ENCODE results near the gene SLC22A14.
"Not testable (repeated sequence)": the region's sequence is repeated elsewhere in the genome, so short reads cannot be mapped to it uniquely, and the experiment has no call there.

The SLC22A14 gene

DNA sequence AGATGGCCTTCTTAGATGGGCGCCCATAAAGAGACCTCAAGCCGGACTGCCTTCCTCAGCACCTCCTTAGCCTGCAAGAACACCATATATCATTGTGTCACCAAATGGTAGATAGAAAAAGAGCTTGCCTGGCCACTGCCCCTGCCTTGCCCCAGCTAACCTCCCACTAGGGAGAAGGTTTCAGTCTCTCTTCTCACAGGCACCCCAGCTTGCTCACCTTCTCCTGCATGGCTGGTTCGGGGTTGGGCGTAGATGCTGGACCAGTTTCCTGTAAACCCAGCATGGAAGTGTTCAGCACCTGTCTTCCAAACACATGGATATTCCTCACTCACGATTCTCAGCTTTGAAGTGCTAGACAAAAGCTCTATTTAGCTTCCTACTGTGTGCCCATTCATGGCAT lies 3.3 kb upstream of the SLC22A14 start:
- Mint-ChIP-seq H3K9me3 (no peaks in the 10 kb centered on the region), H3K4me3 (no peak overlapping the region), H3K27me3 (ENCODE audit: low read depth) (no peaks in the 10 kb centered on the region), H3K27ac (no peak overlapping the region), H3K4me1 (ENCODE audit: low read depth) (no peaks in the 10 kb centered on the region), H3K36me3 (ENCODE audit: low read depth) (peaks cover 3% of the 10 kb centered on the region)
- DNase-seq (ENCODE audit: low spot score): no peak

DNA sequence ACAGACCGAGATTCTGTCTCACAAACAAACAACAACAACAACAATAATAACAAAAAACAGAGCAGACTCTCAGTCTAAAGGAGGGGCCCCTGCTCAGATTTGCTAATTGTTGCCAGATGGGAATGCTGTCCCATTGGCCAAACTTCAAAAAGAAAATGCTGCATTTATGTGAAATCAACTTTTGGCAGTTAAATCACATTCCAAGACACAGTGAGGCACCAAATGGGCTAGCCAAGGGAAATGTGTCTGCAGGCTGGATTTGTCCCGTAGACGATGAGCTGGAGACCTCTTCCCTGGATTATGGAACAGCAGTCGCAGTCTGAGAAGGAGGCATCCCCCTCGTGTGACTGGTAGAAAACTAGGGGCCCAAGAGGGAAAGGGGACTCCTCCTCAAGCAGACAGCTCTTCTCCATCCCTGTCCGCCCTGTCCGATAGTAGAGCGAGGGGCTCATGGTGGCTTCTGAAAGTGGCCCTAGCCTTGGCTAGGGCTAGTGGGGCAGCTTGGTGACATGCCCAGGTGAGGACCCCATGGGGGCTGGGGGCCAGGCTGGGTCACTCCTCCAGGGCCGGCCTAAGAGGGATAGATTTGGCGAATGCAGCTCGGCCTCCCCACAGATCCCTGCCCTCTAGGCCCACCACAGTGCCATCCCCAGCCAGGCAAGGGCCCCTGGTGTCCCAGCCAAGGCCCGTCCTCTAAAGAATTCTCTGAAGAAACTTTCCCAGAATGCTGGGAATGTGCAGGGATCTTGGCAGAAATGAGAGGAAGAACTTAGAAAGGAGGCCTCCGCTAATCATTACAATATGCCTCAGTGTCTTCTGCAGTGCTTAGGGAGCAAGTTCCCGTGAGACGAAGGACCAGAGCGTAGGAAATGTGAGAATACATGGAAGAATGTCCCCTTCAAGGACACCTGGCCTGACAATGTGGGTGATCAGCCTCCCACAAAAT lies 2.0 kb downstream of the SLC22A14 start:
- Mint-ChIP-seq H3K4me1 (ENCODE audit: low read depth) (no peaks in the 10 kb centered on the region), H3K4me3 (no peak overlapping the region), H3K36me3 (ENCODE audit: low read depth) (no peaks in the 10 kb centered on the region), H3K27ac (no peak overlapping the region), H3K27me3 (ENCODE audit: low read depth) (peaks cover 4% of the 10 kb centered on the region), H3K9me3 (no peaks in the 10 kb centered on the region)
- no peak for DNase-seq (ENCODE audit: low spot score)

DNA sequence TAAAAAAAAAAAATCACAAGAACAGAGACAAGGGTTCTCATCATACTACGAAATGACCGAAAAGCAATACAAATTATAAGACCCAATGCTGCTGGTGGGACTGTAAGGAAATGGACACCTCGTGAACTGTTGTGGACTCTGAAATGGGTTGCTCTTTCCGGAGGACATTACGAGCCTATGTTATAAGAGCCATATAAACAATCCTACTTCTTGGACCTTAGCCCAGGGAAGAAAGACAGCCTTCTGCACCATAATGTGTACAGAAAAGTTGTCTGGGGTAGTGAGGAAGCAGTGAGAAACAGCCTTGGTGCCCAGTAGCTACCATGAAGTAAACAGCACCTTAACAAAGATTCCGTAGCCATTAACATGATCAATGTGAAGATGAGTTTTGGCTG lies 2.7 kb downstream of the SLC22A14 start:
- peaks cover 7% of the 10 kb centered on the region for H3K27me3 Mint-ChIP-seq (ENCODE audit: low read depth)
- H3K36me3 Mint-ChIP-seq (ENCODE audit: low read depth): no peaks in the 10 kb centered on the region
- no peak overlapping the region for H3K4me3 Mint-ChIP-seq
- no peak for DNase-seq (ENCODE audit: low spot score)
- no peaks in the 10 kb centered on the region for H3K4me1 Mint-ChIP-seq (ENCODE audit: low read depth)
- H3K27ac Mint-ChIP-seq: no peak overlapping the region
- no peaks in the 10 kb centered on the region for H3K9me3 Mint-ChIP-seq

DNA sequence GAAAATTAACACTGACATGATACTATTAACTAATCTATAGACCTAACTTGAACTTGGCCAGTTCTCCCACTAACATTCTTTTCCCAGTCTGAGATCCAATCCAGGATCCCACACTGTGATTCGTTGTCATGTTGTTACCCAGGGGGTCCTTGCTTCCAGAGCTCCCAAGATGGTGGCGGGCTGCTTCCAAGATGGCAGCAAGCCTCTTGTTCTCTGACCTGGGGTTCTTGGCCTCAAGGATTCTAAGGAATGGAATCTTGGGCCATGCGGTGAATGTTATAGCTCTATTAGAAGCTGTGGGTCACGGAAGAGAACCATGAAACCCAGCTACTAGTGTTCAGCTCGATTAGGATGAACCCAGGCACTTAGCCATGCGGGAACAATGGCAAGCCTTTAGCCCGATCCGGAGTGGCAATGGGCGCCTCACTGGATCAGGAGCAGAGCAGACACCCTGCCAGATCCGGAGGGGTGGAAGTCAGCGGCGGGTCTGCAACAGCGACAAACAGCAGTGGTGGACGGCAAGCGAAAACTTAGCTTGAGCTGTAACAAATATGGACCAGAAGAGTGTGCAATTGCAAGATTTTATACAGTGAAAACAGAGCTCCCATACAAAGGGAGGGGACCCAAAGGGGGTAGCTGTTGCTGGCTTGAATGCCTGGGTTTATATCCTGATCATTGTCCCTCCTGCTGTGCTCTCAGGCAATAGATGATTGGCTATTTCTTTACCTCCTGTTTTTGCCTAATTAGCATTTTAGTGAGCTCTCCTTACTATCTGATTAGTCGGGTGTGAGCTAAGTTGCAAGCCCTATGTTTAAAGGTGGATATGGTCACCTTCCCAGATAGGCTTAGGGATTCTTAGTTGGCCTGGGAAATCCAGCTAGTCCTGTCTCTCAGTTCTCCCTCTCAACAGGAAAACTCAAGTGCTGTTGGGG lies 7.5 kb downstream of the SLC22A14 start:
- H3K27ac Mint-ChIP-seq; H3K36me3 Mint-ChIP-seq (ENCODE audit: low read depth): not testable (repeated sequence)

DNA sequence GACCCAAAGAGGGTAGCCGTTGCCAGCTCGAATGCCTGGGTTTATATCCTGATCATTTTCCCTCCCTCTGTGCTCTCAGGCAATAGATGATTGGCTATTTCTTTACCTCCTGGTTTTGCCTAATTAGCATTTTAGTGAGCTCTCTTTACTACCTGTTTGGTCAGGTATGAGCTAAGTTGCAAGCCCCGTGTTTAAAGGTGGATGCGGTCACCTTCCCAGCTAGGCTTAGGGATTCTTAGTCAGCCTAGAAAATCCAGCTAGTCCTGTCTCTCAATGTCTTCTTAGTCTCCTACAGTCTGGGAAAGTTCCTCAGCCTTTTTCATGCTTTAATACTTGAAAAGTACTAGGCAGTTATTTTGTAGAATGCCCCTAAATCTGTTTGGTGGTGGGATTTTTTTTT lies 15.0 kb downstream of the SLC22A14 start:
- H3K27me3 Mint-ChIP-seq (ENCODE audit: low read depth): peaks cover 22% of the 10 kb centered on the region
- H3K4me3 Mint-ChIP-seq; H3K9me3 Mint-ChIP-seq; H3K4me1 Mint-ChIP-seq (ENCODE audit: low read depth); DNase-seq (ENCODE audit: low spot score); H3K36me3 Mint-ChIP-seq (ENCODE audit: low read depth); H3K27ac Mint-ChIP-seq: not testable (repeated sequence)

More for the DNA sequence above, 7.5 kb downstream of the SLC22A14 start:
- DNase-seq (ENCODE audit: low spot score); H3K9me3 Mint-ChIP-seq; H3K27me3 Mint-ChIP-seq (ENCODE audit: low read depth); H3K4me3 Mint-ChIP-seq; H3K4me1 Mint-ChIP-seq (ENCODE audit: low read depth): not testable (repeated sequence)

DNA sequence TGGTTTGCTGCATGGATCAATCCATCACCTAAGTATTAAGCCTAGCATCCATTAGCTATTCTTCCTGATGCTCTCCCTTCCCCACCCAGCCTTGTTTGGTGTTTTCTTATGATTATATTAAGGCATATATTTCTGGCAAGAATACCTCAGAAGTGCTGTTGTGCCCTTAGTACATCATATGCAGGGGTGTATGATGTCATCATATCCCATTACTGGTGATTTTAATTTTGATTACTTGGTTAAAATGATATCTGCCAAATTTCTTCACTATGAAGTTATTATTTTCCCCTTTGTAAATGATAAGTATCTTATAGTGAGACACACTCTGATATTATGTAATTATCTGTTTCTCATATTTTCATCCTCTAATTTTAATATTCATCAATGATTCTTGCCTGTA lies 15.4 kb downstream of the SLC22A14 start:
- DNase-seq (ENCODE audit: low spot score): no peak
- H3K4me1 Mint-ChIP-seq (ENCODE audit: low read depth): no peaks in the 10 kb centered on the region
- H3K4me3 Mint-ChIP-seq: no peak overlapping the region
- H3K27ac Mint-ChIP-seq: no peak overlapping the region
- H3K27me3 Mint-ChIP-seq (ENCODE audit: low read depth): peaks cover 22% of the 10 kb centered on the region
- no peaks in the 10 kb centered on the region for H3K36me3 Mint-ChIP-seq (ENCODE audit: low read depth)
- no peaks in the 10 kb centered on the region for H3K9me3 Mint-ChIP-seq

DNA sequence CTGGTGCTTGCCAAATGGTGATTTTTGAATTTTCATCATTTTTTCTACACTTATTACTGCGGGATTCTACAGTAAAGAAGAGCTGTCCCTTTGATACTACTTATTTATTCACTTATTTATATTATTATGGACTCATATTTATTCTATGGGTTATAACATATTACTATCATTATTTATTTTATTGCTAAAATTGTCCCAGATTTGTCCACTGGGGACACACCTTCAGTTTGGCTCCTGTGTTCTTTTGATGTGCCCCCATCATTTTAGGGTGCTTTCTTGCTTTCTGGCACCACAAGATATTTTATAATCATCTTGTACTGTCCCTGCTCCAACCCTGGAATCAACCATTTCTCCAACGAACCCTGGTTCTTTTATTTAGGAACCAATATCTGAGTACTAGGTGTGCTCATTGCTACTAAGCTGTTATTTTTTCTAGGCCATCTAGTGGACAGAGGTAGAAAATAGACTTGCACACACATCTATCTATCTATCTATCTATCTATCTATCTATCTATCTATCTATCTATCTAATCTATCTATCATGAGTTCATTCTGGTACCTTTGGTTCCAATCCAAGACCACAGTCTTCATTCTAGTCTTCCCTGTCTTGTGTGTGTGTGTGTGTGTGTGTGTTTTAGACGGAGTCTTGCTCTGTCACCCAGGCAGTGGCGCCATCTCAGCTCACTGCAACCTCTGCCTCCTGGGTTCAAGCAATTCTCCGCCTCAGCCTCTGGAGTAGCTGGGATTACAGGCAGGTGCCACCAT lies 16.0 kb downstream of the SLC22A14 start:
- DNase-seq (ENCODE audit: low spot score): no peak
- H3K36me3 Mint-ChIP-seq (ENCODE audit: low read depth): no peaks in the 10 kb centered on the region
- H3K9me3 Mint-ChIP-seq: no peaks in the 10 kb centered on the region
- H3K4me1 Mint-ChIP-seq (ENCODE audit: low read depth): no peaks in the 10 kb centered on the region
- peaks cover 24% of the 10 kb centered on the region for H3K27me3 Mint-ChIP-seq (ENCODE audit: low read depth)
- H3K4me3 Mint-ChIP-seq: no peak overlapping the region
- no peak overlapping the region for H3K27ac Mint-ChIP-seq

DNA sequence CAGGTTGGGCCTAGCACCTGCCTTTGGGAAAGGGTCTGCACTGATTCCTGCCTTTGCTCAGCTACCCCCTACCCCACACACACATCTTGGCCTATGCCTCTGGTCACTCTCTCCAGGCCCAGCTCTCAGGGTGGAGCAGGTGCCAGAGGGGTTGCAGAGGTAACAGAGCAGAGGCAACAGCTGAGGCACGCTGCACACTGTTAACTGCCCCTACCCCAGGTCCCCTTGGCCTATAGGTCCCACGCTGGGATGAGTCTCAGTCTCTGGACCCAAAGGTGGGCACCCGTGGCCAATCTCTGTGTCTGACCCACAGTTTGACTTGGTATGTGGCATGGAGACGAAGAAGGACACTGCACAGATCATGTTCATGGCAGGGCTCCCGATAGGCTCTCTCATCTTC lies 24.8 kb downstream of the SLC22A14 start:
- no peak for DNase-seq (ENCODE audit: low spot score)
- Mint-ChIP-seq H3K4me3 (no peak overlapping the region), H3K27ac (no peak overlapping the region), H3K4me1 (ENCODE audit: low read depth) (no peaks in the 10 kb centered on the region), H3K27me3 (ENCODE audit: low read depth) (peaks cover 22% of the 10 kb centered on the region), H3K36me3 (ENCODE audit: low read depth) (no peaks in the 10 kb centered on the region), H3K9me3 (no peaks in the 10 kb centered on the region)

DNA sequence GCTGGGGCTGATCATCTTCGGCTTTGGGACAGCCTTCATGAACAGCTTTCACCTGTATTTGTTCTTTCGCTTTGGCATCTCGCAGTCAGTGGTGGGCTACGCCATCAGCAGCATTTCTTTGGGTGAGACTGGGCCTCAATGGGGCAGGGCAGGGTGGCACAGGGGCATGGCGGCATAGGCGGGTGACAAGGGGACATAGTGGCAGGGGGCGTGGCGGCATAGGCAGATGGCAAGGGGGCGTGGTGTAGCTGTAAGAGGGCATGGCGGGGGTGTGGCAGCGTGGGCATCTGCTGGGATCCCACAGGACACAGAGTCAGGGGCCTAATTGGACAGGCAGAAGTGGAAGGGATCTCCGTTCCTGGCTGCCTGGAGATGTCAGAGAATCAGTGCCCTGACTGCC lies 25.5 kb downstream of the SLC22A14 start:
- Mint-ChIP-seq H3K27ac (no peak overlapping the region), H3K4me3 (no peak overlapping the region), H3K9me3 (no peaks in the 10 kb centered on the region), H3K36me3 (ENCODE audit: low read depth) (no peaks in the 10 kb centered on the region), H3K27me3 (ENCODE audit: low read depth) (peaks cover 22% of the 10 kb centered on the region), H3K4me1 (ENCODE audit: low read depth) (no peaks in the 10 kb centered on the region)
- DNase-seq (ENCODE audit: low spot score): no peak

DNA sequence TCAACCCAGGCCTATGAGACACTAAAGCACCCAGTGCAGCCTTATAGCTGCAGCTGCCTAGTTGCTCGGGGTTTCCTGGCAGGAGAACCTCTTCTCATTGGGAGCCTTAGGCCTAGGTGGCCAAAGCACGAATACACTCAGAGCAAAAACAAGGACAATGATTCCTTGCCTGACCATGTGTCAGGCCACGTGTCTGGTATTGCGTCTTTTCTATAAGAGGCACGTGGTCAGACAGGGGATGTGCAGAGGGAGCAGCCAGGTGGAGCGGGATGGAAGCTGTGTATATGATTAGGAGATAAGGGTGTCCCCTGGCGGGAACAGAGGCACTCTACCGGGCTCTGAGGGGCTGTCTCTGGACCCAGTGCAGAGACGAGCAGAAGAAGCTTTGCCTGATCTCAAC lies 26.4 kb downstream of the SLC22A14 start:
- peaks cover 18% of the 10 kb centered on the region for H3K27me3 Mint-ChIP-seq (ENCODE audit: low read depth)
- no peaks in the 10 kb centered on the region for H3K4me1 Mint-ChIP-seq (ENCODE audit: low read depth)
- H3K9me3 Mint-ChIP-seq: no peaks in the 10 kb centered on the region
- no peaks in the 10 kb centered on the region for H3K36me3 Mint-ChIP-seq (ENCODE audit: low read depth)
- no peak overlapping the region for H3K27ac Mint-ChIP-seq
- no peak overlapping the region for H3K4me3 Mint-ChIP-seq
- no peak for DNase-seq (ENCODE audit: low spot score)

DNA sequence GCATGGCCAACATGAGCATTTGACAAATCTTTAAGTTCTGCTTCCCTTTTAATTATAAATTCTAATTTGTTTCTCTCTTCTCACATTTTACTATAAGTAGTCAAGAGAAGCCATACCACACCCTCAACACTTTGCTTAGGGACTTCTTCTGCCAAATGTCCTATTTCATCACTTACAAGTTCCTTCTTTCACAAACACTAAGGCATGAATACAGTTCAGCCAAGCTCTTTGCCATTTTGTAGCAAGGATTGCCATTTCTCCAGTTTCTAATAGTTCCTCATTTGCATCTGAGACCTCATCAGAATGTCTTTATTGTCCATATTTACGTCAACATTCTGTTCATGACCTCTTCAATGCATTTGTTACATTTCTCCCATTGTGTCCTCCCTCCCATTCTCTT lies 29.4 kb downstream of the SLC22A14 start:
- H3K27me3 Mint-ChIP-seq (ENCODE audit: low read depth): peaks cover 12% of the 10 kb centered on the region
- H3K36me3 Mint-ChIP-seq (ENCODE audit: low read depth): no peaks in the 10 kb centered on the region
- H3K9me3 Mint-ChIP-seq: no peaks in the 10 kb centered on the region
- no peak for DNase-seq (ENCODE audit: low spot score)
- H3K4me3 Mint-ChIP-seq: no peak overlapping the region
- H3K4me1 Mint-ChIP-seq (ENCODE audit: low read depth): no peaks in the 10 kb centered on the region
- H3K27ac Mint-ChIP-seq: no peak overlapping the region

DNA sequence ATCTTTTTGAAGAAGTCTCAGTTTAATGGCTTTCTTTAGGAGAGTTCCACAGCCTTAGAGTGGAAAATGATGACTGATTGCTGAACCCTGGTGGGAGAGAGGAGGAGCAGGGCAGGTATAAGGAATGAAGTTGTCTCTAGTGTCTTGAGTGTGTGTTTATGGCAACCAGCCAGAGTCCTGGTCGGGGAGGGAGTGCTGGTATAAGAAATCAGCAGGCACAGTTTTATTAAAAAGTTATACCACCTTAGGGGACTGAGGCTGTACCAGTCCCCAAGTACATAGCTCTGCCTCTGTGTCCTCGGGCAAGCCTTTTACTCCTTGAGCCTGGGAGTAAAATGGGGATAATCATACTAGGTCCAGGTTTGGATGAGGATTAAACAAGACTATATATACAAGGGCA lies 29.8 kb downstream of the SLC22A14 start:
- Mint-ChIP-seq H3K4me1 (ENCODE audit: low read depth) (no peaks in the 10 kb centered on the region), H3K9me3 (no peaks in the 10 kb centered on the region), H3K27me3 (ENCODE audit: low read depth) (peaks cover 12% of the 10 kb centered on the region), H3K4me3 (no peak overlapping the region), H3K36me3 (ENCODE audit: low read depth) (no peaks in the 10 kb centered on the region), H3K27ac (no peak overlapping the region)
- no peak for DNase-seq (ENCODE audit: low spot score)

DNA sequence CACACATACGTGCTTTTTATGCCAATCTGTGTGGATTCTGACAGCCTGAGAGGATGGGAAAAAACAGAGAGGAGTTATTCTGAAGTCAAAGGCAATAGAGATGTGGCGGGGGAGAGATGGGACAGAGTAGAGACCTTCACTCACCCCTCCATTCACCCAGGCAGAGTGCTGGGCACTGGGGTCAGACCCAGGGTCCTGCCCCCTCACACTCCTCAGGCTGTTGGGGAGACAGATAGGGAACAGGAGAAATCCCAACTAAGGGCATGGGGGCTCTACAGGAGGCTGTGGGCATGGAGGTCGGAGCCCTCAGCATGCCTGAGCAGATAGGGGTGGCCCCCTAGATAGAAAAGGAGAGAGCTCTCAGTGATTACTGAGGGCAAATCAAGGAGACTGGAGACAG lies 30.3 kb downstream of the SLC22A14 start:
- Mint-ChIP-seq H3K36me3 (ENCODE audit: low read depth) (no peaks in the 10 kb centered on the region), H3K9me3 (no peaks in the 10 kb centered on the region), H3K4me3 (no peak overlapping the region), H3K27ac (no peak overlapping the region), H3K27me3 (ENCODE audit: low read depth) (peaks cover 12% of the 10 kb centered on the region), H3K4me1 (ENCODE audit: low read depth) (no peaks in the 10 kb centered on the region)
- DNase-seq (ENCODE audit: low spot score): no peak

DNA sequence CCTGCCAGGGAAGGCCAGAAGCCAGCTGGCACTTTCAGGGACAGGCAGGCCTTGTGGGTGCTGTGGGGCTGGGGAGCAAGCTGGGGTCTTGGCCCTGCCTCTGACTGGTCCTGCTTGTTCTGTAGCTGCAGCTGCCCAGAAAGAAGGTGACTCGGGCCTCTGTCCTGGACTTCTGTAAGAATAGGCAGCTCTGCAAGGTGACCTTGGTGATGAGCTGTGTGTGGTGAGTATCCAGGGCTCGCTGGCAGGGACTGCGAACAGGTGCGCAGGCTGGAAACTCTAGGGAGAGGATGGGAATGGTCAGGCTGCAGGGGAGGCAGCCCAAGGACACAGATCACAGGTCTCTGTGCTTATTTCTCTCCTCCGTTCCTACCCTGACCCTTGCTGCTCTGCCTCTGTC lies 31.2 kb downstream of the SLC22A14 start:
- H3K4me3 Mint-ChIP-seq: no peak overlapping the region

More for the DNA sequence above, 31.2 kb downstream of the SLC22A14 start:
- no peak for DNase-seq (ENCODE audit: low spot score)
- Mint-ChIP-seq H3K4me1 (ENCODE audit: low read depth) (no peaks in the 10 kb centered on the region), H3K27ac (no peak overlapping the region), H3K36me3 (ENCODE audit: low read depth) (no peaks in the 10 kb centered on the region), H3K27me3 (ENCODE audit: low read depth) (peaks cover 12% of the 10 kb centered on the region), H3K9me3 (no peaks in the 10 kb centered on the region)
